Neuron (in vitro differentiated cells): ENCODE data around the gene PSMB11.

Experiments
- H2AFZ ChIP-seq: one replicate; pipeline ENCODE4 v1.6.1; 2013; ENCODE audit warnings: low read depth, mild to moderate bottlenecking, inconsistent platforms, low read length, moderate library complexity
- H3K27me3 ChIP-seq: one replicate; pipeline ENCODE4 v1.6.1; 2013; ENCODE audit warnings: low read length; ENCODE audit not compliant: insufficient read depth
- H3K36me3 ChIP-seq: one replicate; pipeline ENCODE4 v1.6.1; 2013; ENCODE audit warnings: low read length; ENCODE audit not compliant: insufficient read depth
- H3K4me1 ChIP-seq: one replicate; pipeline ENCODE4 v1.6.1; 2013; ENCODE audit warnings: low read length; ENCODE audit not compliant: insufficient read depth
- H3K4me3 ChIP-seq: 2 replicates; pipeline ENCODE4 v1.5.1; 2013; ENCODE audit warnings: mild to moderate bottlenecking, low read length, moderate library complexity
- H3K9me3 ChIP-seq: one replicate; pipeline ENCODE4 v1.6.1; 2013; ENCODE audit warnings: low read length

The PSMB11 gene

GRCh38 chr14:23021889-23022442 lies 20.0 kb upstream of the PSMB11 start:
- no peak overlapping the region for H3K4me3 ChIP-seq
- no peaks in the 10 kb centered on the region for H3K4me1 ChIP-seq
- peaks cover 12% of the 10 kb centered on the region for H3K36me3 ChIP-seq
- H2AFZ ChIP-seq, result no peak overlapping the region
- no peaks in the 10 kb centered on the region for H3K9me3 ChIP-seq
- no peaks in the 10 kb centered on the region for H3K27me3 ChIP-seq

DNA sequence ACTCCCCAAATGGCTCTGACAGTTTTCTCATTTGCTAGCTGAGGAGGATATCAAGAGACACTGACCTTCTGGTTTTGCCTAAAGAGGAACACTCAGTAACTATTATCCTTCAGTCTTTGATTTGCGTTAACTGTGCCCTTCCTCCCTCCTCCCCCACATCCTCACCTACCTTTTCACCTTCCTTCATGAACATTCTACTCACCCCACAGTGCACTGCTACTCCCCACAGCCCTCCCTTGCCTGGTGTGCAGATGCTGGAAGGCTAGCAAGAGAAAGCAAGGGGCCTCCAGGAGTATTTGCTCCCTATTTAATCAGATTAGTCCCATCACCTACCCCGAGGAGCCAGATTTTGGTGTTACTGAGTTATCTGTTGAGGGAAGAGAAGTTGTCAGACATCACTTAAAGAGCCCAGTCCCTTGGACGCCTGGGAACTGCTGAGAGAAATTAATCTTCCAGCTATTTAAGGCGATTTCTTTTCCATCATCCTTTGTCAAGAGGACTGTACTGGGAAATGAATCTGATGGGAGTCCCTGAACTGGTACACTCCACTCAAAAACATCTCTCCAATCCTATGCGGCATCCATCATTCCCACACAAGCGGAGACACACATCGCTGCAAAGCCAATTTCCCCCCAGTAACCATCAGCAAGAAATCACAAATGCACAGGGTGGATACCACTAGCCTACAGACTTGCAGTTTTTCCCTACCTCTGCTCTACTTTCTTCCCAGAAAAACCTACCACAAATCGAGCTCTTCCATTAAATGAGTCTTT lies 18.8 kb upstream of the PSMB11 start:
- H3K27me3 ChIP-seq, result no peaks in the 10 kb centered on the region
- H3K4me1 ChIP-seq, result no peaks in the 10 kb centered on the region
- no peaks in the 10 kb centered on the region for H3K9me3 ChIP-seq
- no peak overlapping the region for H3K4me3 ChIP-seq
- peaks cover 18% of the 10 kb centered on the region for H3K36me3 ChIP-seq
- no peak overlapping the region for H2AFZ ChIP-seq

DNA sequence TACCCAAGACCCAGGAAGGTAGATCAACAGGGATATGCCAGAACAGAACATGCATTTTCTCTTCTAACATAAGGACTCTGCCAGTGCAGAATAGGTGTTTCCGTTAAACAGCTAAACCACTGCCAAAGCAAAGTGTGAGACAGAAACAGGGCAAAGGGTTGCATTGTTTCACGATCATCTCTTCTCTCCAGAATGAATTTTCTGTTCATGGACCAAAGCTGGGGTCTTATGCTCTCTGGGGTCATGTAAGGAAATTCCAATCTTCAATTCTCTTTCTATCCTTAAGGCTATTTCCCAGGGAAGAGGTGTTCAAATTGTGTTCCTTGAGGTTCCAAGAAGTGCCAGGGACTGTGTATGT lies 18.2 kb upstream of the PSMB11 start:
- H3K9me3 ChIP-seq, result no peaks in the 10 kb centered on the region
- no peaks in the 10 kb centered on the region for H3K4me1 ChIP-seq
- H3K27me3 ChIP-seq, result no peaks in the 10 kb centered on the region
- peaks cover 23% of the 10 kb centered on the region for H3K36me3 ChIP-seq
- H3K4me3 ChIP-seq, result no peak overlapping the region
- no peak overlapping the region for H2AFZ ChIP-seq

- Histone ChIP-seq H3K4me1 (no peaks in the 10 kb centered on the region), H2AFZ (no peak overlapping the region), H3K27me3 (no peaks in the 10 kb centered on the region), H3K4me3 (no peak overlapping the region), H3K36me3 (peaks cover 31% of the 10 kb centered on the region), H3K9me3 (no peaks in the 10 kb centered on the region)
Measured at GRCh38 chr14:23024612-23025075, 17.4 kb upstream of the PSMB11 start.

GRCh38 chr14:23025151-23025814 lies 16.7 kb upstream of the PSMB11 start:
- H3K4me1 ChIP-seq, result no peaks in the 10 kb centered on the region
- no peak overlapping the region for H3K4me3 ChIP-seq
- H3K36me3 ChIP-seq, result peaks cover 32% of the 10 kb centered on the region
- no peaks in the 10 kb centered on the region for H3K27me3 ChIP-seq
- H3K9me3 ChIP-seq, result no peaks in the 10 kb centered on the region
- no peak overlapping the region for H2AFZ ChIP-seq

- no peak overlapping the region for H2AFZ ChIP-seq
- H3K4me3 ChIP-seq, result no peak overlapping the region
- H3K27me3 ChIP-seq, result no peaks in the 10 kb centered on the region
- H3K9me3 ChIP-seq, result no peaks in the 10 kb centered on the region
- peaks cover 57% of the 10 kb centered on the region for H3K36me3 ChIP-seq
- H3K4me1 ChIP-seq, result peaks cover 5% of the 10 kb centered on the region
Measured at GRCh38 chr14:23028799-23029198, 13.2 kb upstream of the PSMB11 start.

DNA sequence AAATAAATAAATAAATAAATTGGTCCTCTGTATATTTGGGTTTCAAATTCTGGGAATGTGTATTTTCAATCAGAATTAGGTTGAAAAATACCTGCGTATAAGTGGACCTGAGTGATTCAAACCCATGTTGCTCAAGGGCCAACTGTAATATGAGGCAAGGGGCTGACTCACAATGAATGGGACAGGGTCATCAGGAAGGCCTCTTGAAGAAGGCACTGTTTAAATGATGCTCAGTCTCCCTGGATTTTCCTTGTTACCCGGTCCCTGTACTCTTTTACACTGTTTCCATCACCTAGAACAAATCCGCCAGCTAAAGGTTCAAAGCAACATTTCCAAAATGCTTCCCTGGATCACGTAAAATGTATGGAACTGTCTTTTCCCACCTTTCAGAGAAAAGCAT lies 11.1 kb upstream of the PSMB11 start:
- H3K4me1 ChIP-seq, result peaks cover 13% of the 10 kb centered on the region
- H3K27me3 ChIP-seq, result no peaks in the 10 kb centered on the region
- H2AFZ ChIP-seq, result no peak overlapping the region
- H3K36me3 ChIP-seq, result peaks cover 50% of the 10 kb centered on the region
- H3K9me3 ChIP-seq, result no peaks in the 10 kb centered on the region
- H3K4me3 ChIP-seq, result no peak overlapping the region

DNA sequence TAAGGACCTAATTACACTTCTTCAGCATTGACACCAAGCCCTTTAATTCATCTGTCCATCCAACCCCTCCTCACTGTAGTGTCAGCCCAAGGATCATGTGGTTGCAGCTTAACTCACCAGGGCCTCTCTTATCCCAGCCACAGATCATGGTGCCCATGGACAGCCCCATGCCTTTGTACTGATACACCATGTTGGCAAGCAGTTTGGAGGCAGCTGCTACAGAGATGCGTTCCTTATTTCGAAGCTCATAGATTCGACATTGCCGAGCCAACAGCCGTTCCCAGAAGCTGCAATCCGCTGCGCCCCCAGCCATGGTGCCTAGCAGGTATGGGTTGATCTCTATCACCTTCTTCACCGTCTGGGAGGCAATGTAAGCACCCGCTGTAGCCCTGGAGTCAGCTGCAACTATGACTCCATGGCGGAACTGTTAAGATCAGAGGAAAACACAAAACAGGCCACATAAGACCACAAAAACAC lies 8.7 kb upstream of the PSMB11 start:
- no peaks in the 10 kb centered on the region for H3K9me3 ChIP-seq
- H3K4me1 ChIP-seq, result peaks cover 13% of the 10 kb centered on the region
- no peak overlapping the region for H2AFZ ChIP-seq
- no peaks in the 10 kb centered on the region for H3K27me3 ChIP-seq
- peaks cover 38% of the 10 kb centered on the region for H3K36me3 ChIP-seq
- peak overlapping the region; percentile 85 for H3K4me3 ChIP-seq

DNA sequence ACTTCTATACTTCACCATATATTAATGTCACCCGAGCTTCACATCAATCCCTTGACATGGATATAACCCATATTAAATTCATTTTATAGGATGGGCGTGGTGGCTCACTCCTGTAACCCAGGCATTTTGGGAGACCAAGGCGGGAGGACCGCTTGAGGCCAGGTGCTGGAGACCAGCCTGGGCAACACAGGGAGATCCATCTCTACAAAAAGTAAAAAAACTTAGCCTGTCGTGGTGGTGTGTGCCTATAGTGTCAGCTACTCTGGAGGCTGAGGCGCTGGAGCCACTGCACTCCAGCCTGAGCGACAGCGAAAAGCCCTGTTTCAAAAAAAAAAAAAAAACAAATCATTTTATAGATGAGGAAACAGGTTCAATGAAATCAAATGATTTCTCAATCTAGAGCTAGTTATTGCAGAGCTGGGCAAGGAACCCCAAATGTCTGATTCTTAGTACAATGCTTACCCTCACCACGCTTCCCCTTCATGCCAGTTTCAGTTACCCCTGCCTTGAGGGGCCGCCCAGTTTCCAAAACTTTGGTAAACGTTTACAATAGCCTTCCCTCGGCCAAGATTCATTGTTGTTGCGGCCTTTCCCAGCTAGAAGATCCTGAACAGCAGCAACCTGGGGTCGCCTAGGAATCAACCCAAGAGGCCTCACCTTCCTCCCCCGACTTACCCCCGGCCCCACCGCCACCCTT lies 8.1 kb upstream of the PSMB11 start:
- peaks cover 32% of the 10 kb centered on the region for H3K36me3 ChIP-seq
- no peaks in the 10 kb centered on the region for H3K27me3 ChIP-seq
- H3K4me3 ChIP-seq, result peak overlapping the region; percentile 85
- H2AFZ ChIP-seq, result peak overlapping the region; percentile 49
- no peaks in the 10 kb centered on the region for H3K9me3 ChIP-seq
- H3K4me1 ChIP-seq, result peaks cover 13% of the 10 kb centered on the region

DNA sequence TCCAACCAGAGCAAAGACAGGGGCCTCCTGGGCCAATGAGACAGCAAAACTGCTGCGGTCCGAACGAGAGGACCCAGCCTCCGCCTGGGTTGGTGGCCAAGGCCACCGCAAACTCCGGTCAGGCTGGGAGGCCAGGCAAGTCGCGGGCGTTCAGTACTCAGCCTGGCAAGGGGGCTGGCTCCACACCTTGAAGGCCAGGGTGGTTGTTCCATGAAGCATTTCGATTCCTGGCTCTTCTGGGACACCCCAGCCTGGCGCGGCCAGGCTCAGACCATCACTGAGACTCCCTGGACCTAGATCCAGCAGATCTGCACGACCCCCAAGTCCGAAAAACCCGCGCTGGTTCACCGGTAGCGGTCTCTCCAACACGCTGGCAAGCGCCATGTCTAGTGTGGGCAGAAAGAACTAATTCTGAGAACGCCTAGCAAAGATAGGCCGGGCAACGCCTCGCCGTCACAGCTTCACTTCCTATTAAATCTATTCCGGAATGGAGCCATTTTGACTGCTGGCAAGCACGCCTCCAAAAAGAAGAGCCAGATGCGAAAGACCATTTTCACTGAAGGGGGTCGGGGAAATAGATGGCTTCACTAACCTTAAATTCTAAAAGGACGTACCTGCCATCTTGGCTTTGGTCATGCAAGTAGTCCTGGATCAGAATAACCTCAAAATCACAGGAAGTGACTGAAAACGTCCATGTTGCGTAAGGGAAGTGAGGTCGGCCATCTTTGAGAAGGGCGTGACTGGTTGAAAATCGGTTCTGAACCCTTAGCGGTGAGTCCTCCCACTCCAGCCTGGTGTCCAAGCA lies 7.3 kb upstream of the PSMB11 start, which contains the start of gene PSMB5:
Gene PSMB5, minus strand, starts transcription at position 403 of the 805 bp plus-strand sequence. Its CDS starts 19 bp downstream, at position 384.
- peaks cover 25% of the 10 kb centered on the region for H3K36me3 ChIP-seq
- H3K9me3 ChIP-seq, result no peaks in the 10 kb centered on the region
- H2AFZ ChIP-seq, result peak within 1 kb of the TSS; percentile 49
- peak within 1 kb of the TSS; percentile 85 for H3K4me3 ChIP-seq
- no peaks in the 10 kb centered on the region for H3K27me3 ChIP-seq
- H3K4me1 ChIP-seq, result peaks cover 13% of the 10 kb centered on the region

- H3K4me3 ChIP-seq, result peak overlapping the region; percentile 85
- H3K9me3 ChIP-seq, result no peaks in the 10 kb centered on the region
- no peaks in the 10 kb centered on the region for H3K27me3 ChIP-seq
- H3K4me1 ChIP-seq, result peaks cover 13% of the 10 kb centered on the region
- H2AFZ ChIP-seq, result peak overlapping the region; percentile 49
- H3K36me3 ChIP-seq, result peaks cover 22% of the 10 kb centered on the region
Measured at GRCh38 chr14:23035303-23036144, 6.5 kb upstream of the PSMB11 start.

DNA sequence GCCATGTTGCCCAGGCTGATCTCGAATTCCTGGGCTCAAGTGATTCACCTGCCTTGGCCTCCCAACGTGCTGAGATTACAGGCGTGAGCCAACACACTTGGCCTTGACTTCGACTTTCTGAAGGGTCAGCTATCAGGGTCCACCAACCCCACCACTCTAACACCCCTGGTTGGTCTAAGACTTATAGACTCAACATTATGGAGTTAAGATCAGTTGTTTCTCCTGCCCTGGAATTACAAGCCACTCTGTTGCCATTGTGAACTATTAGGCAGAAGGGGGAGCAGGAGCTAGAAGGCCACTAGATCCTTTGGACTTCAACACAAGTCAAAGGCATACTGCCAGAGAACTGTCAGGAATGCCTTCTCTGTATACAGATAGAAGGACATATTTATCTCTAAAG lies 1.9 kb upstream of the PSMB11 start:
- no peak overlapping the region for H3K4me3 ChIP-seq
- H3K36me3 ChIP-seq, result no peaks in the 10 kb centered on the region
- no peak overlapping the region for H2AFZ ChIP-seq

More for the DNA sequence above, 1.9 kb upstream of the PSMB11 start:
- Histone ChIP-seq H3K27me3 (no peaks in the 10 kb centered on the region), H3K4me1 (peaks cover 6% of the 10 kb centered on the region), H3K9me3 (no peaks in the 10 kb centered on the region)
